Osteocyte (in vitro differentiated cells): ENCODE data around the gene RNF32. TPM values are rescaled to one million over a fixed set of nuclear protein-coding genes. Genes with fewer than 3 reads are reported as not detected.

ENCODE experiments used
- DNase-seq: peaks from one replicate; pipeline ENCODE4 v3.0.0; 2021; ENCODE audit warnings: mixed read lengths; ENCODE audit not compliant: unreplicated experiment; ENCODE audit errors: extremely low spot score
- H3K27ac Mint-ChIP-seq: one replicate; pipeline ENCODE4 v1.8.0; 2021; ENCODE audit warnings: mild to moderate bottlenecking, mixed read lengths; ENCODE audit not compliant: unreplicated experiment
- H3K27me3 Mint-ChIP-seq: one replicate; pipeline ENCODE4 v1.8.0; 2021; ENCODE audit warnings: mixed read lengths; ENCODE audit not compliant: unreplicated experiment
- H3K36me3 Mint-ChIP-seq: one replicate; pipeline ENCODE4 v1.8.0; 2021; ENCODE audit warnings: mixed read lengths; ENCODE audit not compliant: unreplicated experiment
- H3K4me1 Mint-ChIP-seq: one replicate; pipeline ENCODE4 v1.8.0; 2021; ENCODE audit warnings: mixed read lengths; ENCODE audit not compliant: unreplicated experiment
- H3K4me3 Mint-ChIP-seq: one replicate; pipeline ENCODE4 v1.8.0; 2021; ENCODE audit warnings: mild to moderate bottlenecking, moderate library complexity, mixed read lengths; ENCODE audit not compliant: unreplicated experiment
- H3K9me3 Mint-ChIP-seq: one replicate; pipeline ENCODE4 v1.8.0; 2021; ENCODE audit warnings: mixed read lengths; ENCODE audit not compliant: unreplicated experiment
- CTCF ChIP-seq: fragments of 200-600 bp; sonication (generic); IDR thresholded peaks from 2 replicates; pipeline ENCODE4 v1.5.0; 2021; ENCODE audit warnings: antibody characterized with exemption, mild to moderate bottlenecking, moderate library complexity
- total RNA-seq: library from RNA; stranded (reverse); gene quantifications from 2 replicates; pipeline ENCODE4 v1.2.1, GENCODE V29; 2021

Gene RNF32
- total RNA-seq, 1 donor from 2014 or later: 1.7 TPM

- Mint-ChIP-seq H3K4me1 (no peaks in the 10 kb centered on the region), H3K9me3 (no peaks in the 10 kb centered on the region), H3K4me3 (no peak overlapping the region), H3K27me3 (no peaks in the 10 kb centered on the region), H3K36me3 (no peaks in the 10 kb centered on the region), H3K27ac (no peak overlapping the region)
- TF ChIP-seq CTCF: no peak
- DNase-seq: no peak
Observed at GRCh38 chr7:156659203-156659602, 18.6 kb downstream of the RNF32 start.

GRCh38 chr7:156659961-156660360 is 19.4 kb downstream of the RNF32 start:
- H3K4me3 Mint-ChIP-seq: no peak overlapping the region
- no peaks in the 10 kb centered on the region for H3K4me1 Mint-ChIP-seq
- H3K27ac Mint-ChIP-seq: no peak overlapping the region
- TF ChIP-seq CTCF: no peak
- no peaks in the 10 kb centered on the region for H3K27me3 Mint-ChIP-seq
- no peak for DNase-seq
- no peaks in the 10 kb centered on the region for H3K36me3 Mint-ChIP-seq
- H3K9me3 Mint-ChIP-seq: no peaks in the 10 kb centered on the region

GRCh38 chr7:156661637-156662036 is 21.1 kb downstream of the RNF32 start:
- no peak for TF ChIP-seq CTCF
- Mint-ChIP-seq H3K4me3 (no peak overlapping the region), H3K9me3 (no peaks in the 10 kb centered on the region), H3K27me3 (no peaks in the 10 kb centered on the region), H3K27ac (no peak overlapping the region), H3K36me3 (no peaks in the 10 kb centered on the region), H3K4me1 (no peaks in the 10 kb centered on the region)
- DNase-seq: no peak

- Mint-ChIP-seq H3K4me1 (no peaks in the 10 kb centered on the region), H3K9me3 (no peaks in the 10 kb centered on the region), H3K27ac (no peak overlapping the region), H3K36me3 (no peaks in the 10 kb centered on the region), H3K27me3 (no peaks in the 10 kb centered on the region), H3K4me3 (no peak overlapping the region)
- DNase-seq: no peak
- TF ChIP-seq CTCF: no peak
Observed at GRCh38 chr7:156662277-156662676, 21.7 kb downstream of the RNF32 start.

- Mint-ChIP-seq H3K9me3 (no peaks in the 10 kb centered on the region), H3K27ac (no peak overlapping the region), H3K36me3 (no peaks in the 10 kb centered on the region), H3K4me3 (no peak overlapping the region), H3K4me1 (no peaks in the 10 kb centered on the region), H3K27me3 (no peaks in the 10 kb centered on the region)
- no peak for TF ChIP-seq CTCF
- DNase-seq: no peak
Observed at GRCh38 chr7:156665101-156665500, 24.5 kb downstream of the RNF32 start.
